Measurements from ENCODE around the gene LIPC. TPM values are rescaled to one million over a fixed set of nuclear protein-coding genes. Genes with fewer than 3 reads are reported as not detected.

Gene LIPC
- total and polyA plus RNA-seq, 2 donors (not counting 3 experiments of a cell fraction or from before 2014, with no cell fraction given), result not detected

- FAIRE-seq (no peak), DNase-seq (ENCODE audit: low read depth, low spot score) (no peak)
- H3K9me1 ChIP-seq (replicated peaks; ENCODE audit: control insufficient read depth, extremely low read depth, insufficient read depth, low read length), result no peaks in the 10 kb centered on the region
- no peak overlapping the region for H3K9ac ChIP-seq (replicated peaks; ENCODE audit: extremely low read depth, insufficient read depth, low read length)
- no peak overlapping the region for H3K27ac ChIP-seq (ENCODE audit: insufficient read depth, low read depth, low read length)
- no peaks in the 10 kb centered on the region for H3K36me3 ChIP-seq (ENCODE audit: control insufficient read depth in 2 of 2, extremely low read depth in 1 of 2, insufficient read depth in 2 of 2, low read length in 2 of 2)
- dilution Hi-C loops (cut with MboI; ENCODE audit: extremely low pct_ligation_motif_present, low sequenced_read_pairs) (no loop called here), intact Hi-C loops (cut with micrococcal nuclease) (no loop called here)
- no peak overlapping the region for H3K4me3 ChIP-seq (replicated peaks in 1 of 3; ENCODE audit: insufficient read depth in 1 of 3, low read depth in 1 of 3, low read length in 3 of 3)
- no peak overlapping the region for H2AFZ ChIP-seq (ENCODE audit: low read depth, low read length)
- H3K4me2 ChIP-seq (ENCODE audit: insufficient read depth, low read length), result no peak overlapping the region
- no peaks in the 10 kb centered on the region for H4K20me1 ChIP-seq (replicated peaks; ENCODE audit: control insufficient read depth, extremely low read depth, insufficient read depth, low read length)
- no peaks in the 10 kb centered on the region for H3K4me1 ChIP-seq (ENCODE audit: control insufficient read depth, extremely low read depth, insufficient read depth, low read length)
- BruUV-seq (replicated peaks), result no TSS peak
- POLR2A ChIA-PET, result no interaction called here
- CTCF ChIA-PET, result interaction anchor here (1.0 kb wide), 2 partner anchors 9 to 172 kb away, joined by 3 read pairs; no protein-coding TSS in a partner anchor
- H3K79me2 ChIP-seq (ENCODE audit: control insufficient read depth, insufficient read depth, low read length), result no peaks in the 10 kb centered on the region
- no peak for TF ChIP-seq CTCF (IDR thresholded peaks at IDR 0.05; ENCODE audit: extremely low read depth in 1 of 2, insufficient read depth in 1 of 2, low read depth in 1 of 2, low read length in 2 of 2)
- no peak for TF ChIP-seq JUN (IDR thresholded peaks at IDR 0.05; ENCODE audit: borderline replicate concordance, insufficient read depth, insufficient read length, low read depth)
- no peak for TF ChIP-seq EZH2 (IDR thresholded peaks at IDR 0.05; ENCODE audit: borderline replicate concordance, low read depth, low read length, severe bottlenecking)
- no peak for TF ChIP-seq MAX (IDR thresholded peaks at IDR 0.05; ENCODE audit: insufficient read depth, insufficient read length)
- TF ChIP-seq FOS (IDR thresholded peaks at IDR 0.05; ENCODE audit: borderline replicate concordance, insufficient read depth, low read length), result no peak
- TF ChIP-seq POLR2AphosphoS5 (IDR thresholded peaks at IDR 0.05; ENCODE audit: insufficient read depth, low read depth, low read length), result no peak
- TF ChIP-seq POLR2A (IDR thresholded peaks at IDR 0.05; ENCODE audit: low read depth, low read length), result no peak
- TF ChIP-seq GATA2 (IDR thresholded peaks at IDR 0.05; ENCODE audit: insufficient read depth, insufficient read length, low read depth, low read length), result no peak
- no peak for TF ChIP-seq MYC (IDR thresholded peaks at IDR 0.05; ENCODE audit: low read depth, low read length)
- no peaks in the 10 kb centered on the region for H3K9me3 ChIP-seq (replicated peaks; ENCODE audit: control insufficient read depth, insufficient read depth, low read length)
- H3K27me3 ChIP-seq (ENCODE audit: control insufficient read depth in 2 of 2, insufficient read depth in 2 of 2, low read length in 2 of 2), result no peaks in the 10 kb centered on the region
These were observed 151.5 kb downstream of the LIPC start for GRCh38 chr15:58583171-58583908.

Measured in endothelial cell of umbilical vein (primary cell).